ENCODE data around the gene SYT5.
"Not testable (repeated sequence)": the region's sequence is repeated elsewhere in the genome, so short reads cannot be mapped to it uniquely, and the experiment has no call there.

SYT5 gene

DNA sequence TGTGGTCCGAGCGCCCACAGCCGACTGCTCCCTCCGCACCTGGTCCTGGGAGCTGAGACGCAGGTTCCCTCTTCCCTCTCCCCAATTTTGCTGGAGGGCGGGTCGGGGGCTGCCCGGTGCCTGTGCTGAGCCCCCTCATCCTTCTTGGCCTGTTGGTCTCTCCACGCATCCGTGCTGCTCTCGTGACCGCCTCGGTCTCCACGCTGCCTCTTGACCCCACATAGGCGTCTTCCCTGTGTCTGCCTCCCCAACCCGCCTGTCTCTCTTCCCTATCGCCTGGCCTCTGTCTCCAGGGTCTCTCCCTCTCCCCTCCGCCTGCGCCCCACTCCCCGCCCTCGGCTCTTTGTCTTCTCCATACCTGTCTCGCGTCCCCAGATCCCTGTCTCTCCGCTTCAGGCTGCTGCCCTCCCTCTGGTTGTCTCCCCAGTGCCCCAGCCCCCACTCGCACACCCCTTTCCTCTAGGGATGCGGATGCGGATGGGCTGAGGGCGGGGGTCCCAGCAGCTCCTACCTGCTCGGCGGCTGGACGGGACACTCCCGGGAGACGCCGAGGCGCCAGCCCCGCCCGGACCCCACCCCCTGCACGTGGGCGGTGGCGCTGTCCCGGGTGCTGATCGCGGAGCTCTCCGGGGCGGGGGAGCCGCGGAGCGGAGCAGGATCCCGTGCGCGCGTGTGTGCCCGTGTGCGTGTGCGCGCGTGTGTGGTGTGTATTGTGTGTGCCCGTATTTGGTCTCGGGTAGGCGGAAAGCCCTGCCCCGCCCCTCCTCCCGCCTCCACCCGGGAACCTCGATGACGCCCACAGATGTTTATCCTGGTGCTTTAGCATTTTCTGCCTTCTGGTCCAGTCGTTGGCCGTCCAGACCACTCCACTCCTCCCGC, at the start of gene SYT5:
TSS of gene SYT5 (minus strand) at position 684 of the 879 bp plus-strand sequence. CDS start 1,248 bp downstream, outside the sequence.
- DNase-seq, result peak; percentile 61

DNA sequence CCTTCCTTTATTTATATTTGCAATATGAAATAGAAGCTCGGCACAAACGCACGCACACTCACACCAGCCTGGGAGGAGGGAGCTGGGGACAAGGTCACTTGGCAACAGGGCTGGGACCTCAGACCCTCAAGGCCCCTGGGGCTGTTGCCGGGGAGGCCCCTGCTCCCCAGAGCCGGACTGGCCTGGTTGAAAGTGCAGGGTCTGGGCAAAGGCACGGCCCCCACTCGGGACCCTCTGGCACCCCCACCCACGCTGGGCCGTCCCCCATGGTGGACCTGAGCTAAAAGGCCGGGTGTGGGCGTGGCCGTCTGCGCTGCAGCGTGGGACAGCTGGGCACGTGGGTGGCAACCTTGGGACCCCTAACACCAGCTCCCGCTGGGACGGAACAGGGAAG, 49.7 kb upstream of the SYT5 start:
- DNase-seq, result no peak

DNA sequence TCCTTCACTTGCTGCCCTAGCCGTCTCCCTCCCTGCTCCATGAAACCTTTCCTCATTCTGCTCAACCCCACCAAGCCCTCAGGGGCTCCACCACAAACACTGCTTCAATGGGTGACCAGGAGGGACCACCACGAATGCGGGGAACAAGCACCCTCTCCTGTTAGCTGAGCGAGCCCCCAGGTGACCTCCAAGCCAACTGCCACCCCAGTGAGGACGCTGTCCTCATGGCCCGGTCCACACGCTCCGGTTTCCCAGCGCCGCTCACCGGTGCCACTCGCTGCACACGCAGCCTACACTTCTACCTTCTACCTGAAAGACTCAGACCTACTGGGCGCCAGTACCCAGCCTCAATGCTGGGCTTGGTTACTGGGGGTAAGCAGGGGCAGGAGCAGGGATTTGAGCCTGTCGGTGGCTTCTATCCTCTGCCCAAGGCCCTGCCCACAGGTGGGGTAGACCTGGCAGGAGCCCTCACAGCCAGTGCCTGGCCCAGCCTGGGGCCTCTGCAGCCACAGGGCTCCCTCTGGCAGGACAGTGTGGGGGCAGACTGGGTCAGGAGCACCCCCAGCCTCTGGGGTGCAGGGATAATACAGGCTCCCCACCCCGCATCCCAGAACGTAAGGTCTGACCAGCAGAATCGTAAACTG, 49.2 kb upstream of the SYT5 start:
- no peak for DNase-seq

DNA sequence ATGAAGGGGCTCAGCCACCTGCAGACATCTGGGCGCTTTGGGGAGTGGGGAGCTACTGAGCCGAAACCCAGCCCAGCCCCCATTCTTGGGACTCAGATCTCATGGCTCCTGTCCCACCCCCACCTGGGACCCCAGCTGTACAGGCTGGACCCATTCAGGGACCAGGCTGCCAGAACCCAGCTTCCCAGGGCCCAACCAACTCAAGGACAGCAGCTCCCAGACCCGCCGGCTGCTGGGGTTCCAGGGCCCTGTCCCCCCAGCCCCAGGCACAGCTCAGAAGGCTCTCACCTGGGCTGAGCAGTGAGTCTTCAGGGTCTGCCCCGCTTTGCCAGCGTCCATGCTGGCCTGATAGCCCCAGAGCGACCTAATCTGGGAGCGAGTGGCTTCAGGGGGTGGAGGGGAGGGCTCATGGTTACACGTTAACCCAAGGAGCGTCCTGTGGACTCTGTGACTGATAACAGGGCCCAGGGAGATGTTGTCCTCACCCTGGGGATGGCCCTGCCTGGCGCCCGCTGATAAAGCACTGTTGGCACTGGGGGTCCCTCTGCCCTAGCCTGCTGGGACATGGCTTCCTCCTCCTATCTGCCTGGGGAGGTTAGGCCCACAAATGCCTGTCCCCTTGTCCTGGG, 48.4 kb upstream of the SYT5 start, which contains the start of gene TMEM86B:
TSS of gene TMEM86B (minus strand) at position 361 of the 629 bp plus-strand sequence. CDS start at position 339, 22 bp downstream.
- DNase-seq, result peak; percentile 97

DNA sequence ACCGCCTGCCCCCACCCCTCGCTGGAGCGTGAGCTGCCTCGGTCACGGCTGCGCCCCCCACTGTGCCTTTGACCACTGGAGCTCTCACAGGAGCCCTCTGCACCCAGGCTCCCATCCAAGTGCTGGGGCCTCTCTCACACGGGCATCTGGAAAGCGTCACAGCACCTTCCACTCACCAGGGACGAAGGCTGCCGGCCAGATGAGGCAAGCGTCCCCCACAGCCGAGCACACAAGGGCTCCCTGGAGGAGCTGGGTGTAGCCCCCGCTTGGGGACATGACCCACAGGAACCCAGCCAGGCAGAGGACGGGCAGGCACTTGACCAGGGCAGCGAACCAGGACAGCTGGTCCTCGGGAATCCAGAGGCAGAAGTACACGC, 47.9 kb upstream of the SYT5 start:
- DNase-seq, result no peak

DNA sequence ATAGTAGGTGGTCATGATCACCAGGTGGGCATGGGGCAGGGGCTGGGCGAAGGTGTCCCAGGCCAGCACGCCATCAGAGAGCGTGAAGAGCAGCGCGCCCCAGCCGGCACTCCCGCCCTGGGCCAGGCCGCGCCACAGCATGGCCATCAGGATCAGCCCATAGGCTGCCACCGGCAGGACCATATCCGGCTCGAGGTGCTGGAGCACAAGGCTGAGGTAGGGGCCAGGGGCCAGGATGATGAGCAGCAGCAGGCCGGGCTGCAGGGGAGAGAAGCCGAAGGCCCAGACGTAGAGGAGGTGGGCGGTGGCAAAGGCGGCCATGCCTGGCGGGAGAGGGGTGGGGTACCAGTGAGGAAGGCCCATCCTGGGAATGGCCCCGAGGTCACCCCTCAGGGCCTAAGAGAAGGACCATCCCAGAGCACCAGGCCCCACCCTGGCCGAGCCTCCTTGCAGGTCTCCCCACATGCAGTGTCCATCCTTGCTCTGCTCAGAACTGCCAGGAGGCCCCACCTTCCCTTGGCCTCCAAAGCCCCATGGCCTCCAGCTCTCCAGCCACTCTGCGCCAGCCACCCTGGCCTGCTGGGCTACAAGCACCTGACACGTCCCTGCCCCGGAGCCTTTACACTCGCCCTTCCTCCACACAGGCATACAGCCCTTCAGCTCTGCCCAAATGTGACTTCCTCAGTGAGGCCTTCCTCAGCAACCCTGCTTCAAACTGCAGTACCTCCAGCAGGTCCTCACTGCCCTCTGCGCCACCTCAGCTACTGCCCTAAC, 47.3 kb upstream of the SYT5 start:
- no peak for DNase-seq

DNA sequence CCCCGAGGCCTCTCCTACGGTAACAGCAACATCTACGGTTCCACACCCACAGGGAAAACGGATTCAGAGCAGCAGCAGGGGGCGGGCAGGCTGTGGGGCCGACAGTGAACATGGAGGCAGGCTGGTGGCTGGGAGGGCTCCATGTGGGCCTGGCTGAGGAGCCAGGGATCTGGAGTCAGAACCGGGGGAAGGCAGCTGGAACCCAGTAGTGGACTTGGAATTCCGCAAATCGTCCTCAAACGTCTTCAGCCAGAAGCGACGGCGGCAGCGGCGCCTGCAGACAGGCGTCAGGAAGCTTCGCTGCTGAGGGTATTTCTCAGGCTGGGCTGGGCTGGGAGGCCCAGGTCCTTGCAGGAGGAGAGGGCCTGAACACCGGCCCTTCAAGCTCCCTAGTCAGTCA, 46.7 kb upstream of the SYT5 start:
- DNase-seq, result no peak

- no peak for DNase-seq
These were observed 46.2 kb upstream of the SYT5 start for GRCh38 chr19:55226273-55226672.

GRCh38 chr19:55225415-55225958, 45.4 kb upstream of the SYT5 start:
- peak; percentile 32 for DNase-seq

GRCh38 chr19:55224679-55225414, 44.8 kb upstream of the SYT5 start:
- not testable (repeated sequence) for DNase-seq

DNA sequence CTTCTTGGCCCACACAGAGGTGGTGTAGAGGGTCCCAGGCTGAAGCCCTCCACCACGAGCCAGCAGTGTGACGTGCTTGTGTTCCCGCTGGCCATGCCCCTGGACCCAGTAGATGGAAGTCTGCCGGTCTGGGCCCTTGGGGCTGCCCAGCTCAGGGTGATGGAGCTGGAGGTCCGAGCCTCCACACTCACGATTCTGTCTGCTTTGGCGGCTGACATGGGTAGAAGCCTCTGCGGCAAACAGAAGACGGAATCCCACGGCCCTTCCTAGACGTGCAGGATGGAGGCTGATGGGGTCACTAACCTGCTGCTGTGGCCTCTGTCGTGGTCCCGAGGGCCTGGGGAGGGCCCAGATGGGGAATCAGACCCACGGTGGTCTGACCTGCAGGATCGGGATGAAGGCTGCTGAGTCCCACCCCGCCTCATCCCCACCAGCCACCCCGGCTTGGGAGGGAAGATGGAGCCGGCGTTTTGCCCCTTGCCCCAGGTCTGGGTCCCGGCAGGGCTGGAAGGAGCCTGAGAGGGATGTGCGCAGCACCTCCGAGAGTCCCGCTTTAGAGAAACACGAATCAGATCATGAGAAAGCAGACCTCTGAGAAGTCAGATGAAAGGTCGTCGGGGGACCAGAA, 44.1 kb upstream of the SYT5 start:
- no peak for DNase-seq

DNA sequence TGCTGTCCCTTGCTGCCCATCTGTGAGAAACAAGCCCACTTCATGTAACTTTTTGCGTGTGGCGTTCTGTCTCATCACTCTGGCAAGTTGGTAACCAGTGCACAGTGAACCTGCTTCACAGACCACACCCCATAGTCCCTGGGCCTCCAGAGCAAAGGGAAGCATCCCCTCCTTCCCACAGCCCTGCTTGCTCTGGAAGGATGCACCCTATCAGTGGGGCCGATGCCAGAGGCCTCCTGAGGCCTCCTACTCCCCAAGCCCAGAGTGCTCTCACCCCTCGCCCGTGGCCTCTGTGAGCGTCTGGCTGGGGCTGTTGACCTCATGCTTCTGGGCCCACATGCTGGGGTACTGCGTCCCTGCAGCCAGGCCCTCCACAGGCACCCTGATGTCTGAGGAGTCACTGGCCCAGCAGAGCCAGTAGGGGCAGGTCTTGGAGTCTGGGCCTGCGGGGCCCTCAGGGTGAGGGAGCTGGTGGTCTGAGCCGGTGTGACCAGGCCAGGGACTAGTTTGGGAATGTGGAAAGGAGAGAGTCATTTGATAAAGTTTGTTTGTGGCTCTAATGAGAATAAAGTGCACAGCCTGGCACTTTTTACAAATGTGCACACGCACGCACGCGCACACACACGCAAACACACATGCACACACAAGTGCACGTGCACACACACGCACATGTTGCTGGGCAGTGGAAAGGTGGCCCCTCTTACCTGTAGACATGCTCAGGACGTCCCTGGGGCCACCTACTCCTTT, 43.4 kb upstream of the SYT5 start:
- DNase-seq, result no peak

DNA sequence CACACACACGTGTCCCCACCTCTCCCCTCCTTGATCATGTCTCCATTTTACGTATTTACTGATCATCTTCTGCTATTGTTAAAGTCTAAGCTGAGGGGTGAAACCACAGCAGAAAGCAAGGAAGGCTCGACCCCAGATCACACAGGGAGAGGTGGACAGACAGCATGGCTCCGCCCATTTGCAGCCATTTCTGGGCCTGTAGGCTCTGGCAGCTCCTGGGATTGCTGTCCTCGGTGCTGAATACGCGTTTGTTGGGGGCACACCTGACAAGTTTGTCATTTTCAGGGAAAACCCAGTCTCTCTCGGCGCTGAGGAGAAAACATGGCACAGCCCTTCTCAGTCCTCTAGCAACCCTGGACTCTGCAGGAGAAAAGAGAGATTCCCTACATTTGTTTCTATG, 40.4 kb upstream of the SYT5 start:
- DNase-seq, result peak; percentile 61

DNA sequence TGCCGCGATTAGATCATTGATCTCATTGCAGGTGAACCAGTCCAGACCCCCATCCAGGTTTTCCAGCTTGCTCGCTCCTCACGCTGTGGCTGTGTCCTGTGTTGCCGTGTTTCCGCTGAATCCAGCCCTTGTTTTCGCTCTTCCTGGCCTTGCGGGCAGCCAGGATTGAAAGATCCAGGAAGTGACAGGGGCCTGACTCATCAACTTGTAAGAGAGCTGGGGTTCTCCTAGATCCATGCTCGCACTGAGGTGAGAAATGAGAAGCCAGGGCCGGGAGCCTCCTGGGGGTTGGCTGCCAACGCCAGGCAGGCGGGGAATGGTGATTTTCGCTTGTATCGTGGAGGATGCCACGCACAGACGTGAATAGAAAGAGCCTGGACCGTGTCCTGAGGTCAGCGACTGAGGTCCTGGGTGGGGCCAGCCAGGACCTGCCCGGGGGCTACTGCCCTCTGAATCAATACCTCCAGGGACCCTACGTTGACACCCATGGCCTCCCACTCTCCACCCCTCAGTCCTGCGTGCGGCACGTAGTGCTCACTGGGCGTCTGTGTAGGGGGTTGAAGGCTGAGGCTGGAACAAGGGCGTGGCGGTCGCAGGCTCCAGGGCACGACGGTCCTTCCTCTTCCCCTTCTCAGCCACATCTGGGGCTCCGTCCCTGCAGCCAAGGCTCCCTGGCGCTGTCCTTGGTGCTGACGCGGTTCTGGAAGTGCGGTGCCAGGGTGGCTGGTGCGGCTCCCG, 36.5 kb upstream of the SYT5 start:
- DNase-seq, result peak; percentile 92

DNA sequence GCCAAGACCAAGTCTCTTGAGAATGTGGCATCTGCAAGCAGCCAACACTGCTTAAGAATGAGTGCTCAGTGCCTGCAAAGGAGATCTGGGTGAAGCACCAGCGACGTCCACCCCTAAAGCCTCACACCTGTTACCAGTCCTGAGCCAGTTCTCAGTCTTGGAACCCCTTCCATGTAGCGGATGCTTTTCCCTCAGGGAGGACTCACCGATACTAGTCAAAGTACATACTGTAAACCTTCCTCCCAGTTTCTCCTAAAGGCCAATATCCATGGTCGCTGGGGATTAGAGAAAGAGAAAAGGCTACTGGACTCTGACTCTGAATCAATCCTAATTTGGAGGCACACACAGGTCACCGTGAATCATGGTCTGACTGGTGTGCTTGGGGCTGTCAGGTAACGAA, 33.5 kb upstream of the SYT5 start:
- no peak for DNase-seq

GRCh38 chr19:55212447-55212846, 32.4 kb upstream of the SYT5 start:
- peak; percentile 63 for DNase-seq

GRCh38 chr19:55209693-55210472, 29.8 kb upstream of the SYT5 start:
- DNase-seq, result no peak

DNA sequence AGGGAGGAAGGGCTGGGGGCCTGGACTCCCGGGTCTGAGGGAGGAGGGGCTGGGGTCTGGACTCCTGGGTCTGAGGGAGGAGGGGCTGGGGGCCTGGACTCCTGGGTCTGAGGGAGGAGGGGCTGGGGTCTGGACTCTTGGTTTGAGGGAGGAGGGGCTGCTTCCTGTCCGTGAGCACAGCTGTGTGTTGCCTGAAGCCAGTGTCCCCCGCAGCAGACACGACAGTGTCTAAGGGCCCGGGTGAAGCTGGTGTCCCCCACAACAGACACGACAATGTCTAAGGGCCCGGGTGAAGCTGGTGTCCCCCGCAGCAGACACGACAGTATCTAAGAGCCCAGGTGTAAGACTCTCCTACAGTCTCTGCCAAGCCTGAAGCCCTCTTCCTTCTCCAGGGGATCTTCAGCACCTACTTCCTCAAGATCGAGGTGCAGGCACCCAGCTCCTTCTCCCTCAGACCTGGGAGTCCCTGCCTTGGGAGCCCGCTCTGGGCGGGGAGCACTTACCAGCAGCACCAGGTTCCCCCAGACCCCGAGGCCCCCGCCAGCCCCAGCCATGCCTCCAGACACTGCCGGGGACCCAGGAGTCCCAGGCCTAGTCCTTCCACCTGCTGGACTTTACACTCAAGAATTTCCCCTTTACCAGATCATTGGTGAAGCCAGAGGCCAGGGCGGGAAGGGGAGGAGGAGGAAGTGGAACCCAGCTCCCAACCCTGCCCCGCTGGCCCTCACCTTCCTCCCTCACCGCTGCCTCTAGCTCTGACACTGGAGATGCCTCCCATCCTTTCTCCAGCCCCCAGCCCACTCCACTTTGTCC, 29.0 kb upstream of the SYT5 start, which contains the start of gene PTPRH:
TSS of gene PTPRH (minus strand) at position 622 of the 813 bp plus-strand sequence. CDS start at position 554, 68 bp downstream.
- DNase-seq, result no peak
